HG02981 (cell line): Measurements from ENCODE around the gene TUNAR.

ENCODE experiments used
- ATAC-seq: cut with Tn5 transposase; IDR thresholded peaks from one replicate; pipeline ENCODE4 v1.9.1; 2021; ENCODE audit warnings: mild to moderate bottlenecking, moderate library complexity; ENCODE audit not compliant: unreplicated experiment

The TUNAR gene

GRCh38 chr14:95871531-95871930, 5.1 kb upstream of the TUNAR start:
- ATAC-seq: no peak

- no peak for ATAC-seq
Measured at GRCh38 chr14:95872777-95873176, 3.9 kb upstream of the TUNAR start.

- no peak for ATAC-seq
Measured at GRCh38 chr14:95875831-95876760, 536 bp upstream of the TUNAR start.

DNA sequence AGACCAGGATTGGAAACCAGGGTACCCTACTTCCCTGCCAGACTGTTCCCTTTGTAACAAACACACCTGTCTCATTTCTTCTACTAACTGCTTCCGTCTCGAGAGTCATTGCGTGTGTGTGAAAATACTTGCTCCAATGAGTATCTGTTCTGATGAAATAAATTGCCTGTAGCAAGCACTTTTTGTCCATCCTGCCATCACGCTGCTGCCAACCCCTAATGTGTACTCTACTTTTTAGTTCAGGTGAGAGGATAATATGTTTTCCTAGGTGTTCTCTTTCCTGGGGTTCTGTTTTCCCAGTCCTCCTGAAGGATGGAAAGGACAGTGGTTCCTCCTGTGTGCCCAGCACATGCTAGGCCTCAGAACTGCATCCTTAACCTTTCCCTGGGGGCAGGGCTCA, 1.0 kb downstream of the TUNAR start:
- ATAC-seq: no peak

DNA sequence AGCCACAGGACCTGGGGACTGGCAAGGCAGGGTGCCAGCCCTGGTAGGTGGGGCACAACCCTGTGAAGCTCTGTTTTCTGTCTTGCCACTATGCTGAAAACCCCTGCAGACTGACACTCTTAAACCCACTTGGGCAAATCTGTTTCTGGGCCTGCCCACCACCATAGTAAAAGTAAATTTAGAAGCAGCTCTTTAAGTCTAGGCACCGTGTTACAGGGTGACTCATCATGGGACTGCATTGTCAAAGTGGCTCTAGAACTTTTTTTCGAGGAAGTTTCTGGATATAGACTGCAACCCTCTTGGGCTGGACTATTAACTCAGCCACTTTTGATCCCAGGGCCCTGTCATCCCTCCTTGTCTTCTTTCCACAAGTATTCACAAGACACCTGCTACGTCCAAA, 7.7 kb downstream of the TUNAR start:
- no peak for ATAC-seq

GRCh38 chr14:95885278-95885677, 8.6 kb downstream of the TUNAR start:
- no peak for ATAC-seq

- no peak for ATAC-seq
Measured at GRCh38 chr14:95885866-95886265, 9.2 kb downstream of the TUNAR start.

DNA sequence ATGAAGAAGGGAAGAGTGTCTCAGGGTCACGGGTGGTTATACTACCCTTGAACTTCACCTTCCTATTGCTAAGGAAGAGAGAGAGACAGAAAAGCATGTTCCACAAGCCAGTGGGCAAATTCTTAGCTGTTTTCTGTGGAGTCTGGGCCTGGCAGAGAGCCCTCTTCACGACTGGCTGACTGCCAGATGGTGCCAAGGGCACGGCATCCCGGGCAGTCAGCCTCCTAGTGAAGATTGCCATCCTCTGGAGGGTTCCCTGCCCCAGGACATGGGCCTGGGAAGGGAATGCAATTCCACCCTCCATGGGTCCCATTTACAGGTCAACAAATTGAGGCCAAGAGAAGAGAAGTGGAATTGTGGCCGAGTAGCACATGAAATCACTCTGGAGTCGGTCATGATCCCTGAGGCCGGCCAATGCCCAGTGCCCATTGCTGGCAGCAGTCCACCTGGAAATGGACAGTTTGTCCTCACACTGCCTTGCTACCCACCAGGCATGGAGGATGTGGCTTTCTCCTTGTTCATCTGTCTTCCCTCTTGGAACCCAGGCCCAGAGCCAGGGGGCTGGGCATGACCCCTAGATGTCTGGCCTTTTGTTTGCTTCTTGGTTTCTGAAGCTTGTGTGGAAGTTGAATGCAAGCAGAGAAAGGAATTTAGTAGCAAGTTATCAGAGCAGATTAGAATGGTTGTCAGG, 9.9 kb downstream of the TUNAR start:
- no peak for ATAC-seq

DNA sequence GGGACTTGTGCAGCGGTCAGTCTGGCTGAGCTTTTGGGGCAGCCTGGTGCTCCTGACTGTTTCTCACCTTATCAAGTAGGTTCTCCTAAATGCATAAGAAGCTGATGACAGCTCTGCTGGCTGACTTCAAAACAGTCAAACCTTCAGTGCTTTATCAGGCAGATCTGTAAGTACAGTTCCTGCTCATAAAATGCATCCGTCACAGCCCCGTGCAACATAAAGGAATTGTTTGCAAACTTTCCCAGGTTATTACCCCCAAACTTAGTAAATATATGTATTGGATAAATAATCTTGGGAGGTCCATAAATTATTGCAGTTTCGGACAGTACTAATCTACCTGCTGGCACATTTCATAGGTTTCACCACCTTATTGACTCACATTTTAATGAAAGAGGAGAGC, 10.7 kb downstream of the TUNAR start:
- no peak for ATAC-seq

DNA sequence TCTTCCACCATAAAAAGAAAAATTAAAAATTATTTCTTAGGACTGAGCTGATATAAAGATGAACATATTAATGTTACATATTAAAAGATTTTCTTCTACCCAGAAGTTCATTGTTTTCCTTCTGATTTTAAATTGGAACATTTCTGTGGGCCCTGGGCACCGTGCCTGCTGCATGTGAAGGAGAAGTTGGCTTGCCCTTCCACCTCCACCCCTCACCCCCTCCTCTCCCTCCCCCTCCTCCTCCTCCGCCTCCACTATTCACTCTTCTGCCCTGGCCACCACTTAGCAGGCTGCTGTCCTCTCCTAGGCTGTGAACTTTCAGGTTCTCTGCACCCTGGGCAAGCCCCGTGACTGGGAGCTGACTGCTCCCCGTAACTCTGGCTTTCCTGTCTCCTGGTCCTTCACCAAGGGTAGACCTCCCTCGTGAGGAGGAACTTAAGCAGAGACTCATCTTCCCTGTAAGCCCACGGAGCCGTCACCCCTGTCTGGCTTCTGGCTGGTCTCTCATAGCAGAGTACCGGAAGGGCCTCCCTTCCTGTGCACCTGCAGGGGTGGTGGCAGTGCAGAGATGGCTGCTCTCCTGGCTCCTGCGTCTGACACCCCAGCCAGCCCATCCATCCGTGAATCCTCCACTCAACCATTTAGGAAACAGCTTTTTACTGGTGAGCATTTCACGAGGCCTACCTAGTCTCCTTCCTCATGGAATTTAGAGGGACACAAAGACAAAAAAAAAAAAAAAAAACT, 12.8 kb downstream of the TUNAR start:
- ATAC-seq: no peak

GRCh38 chr14:95891742-95892141, 15.1 kb downstream of the TUNAR start:
- ATAC-seq: no peak

DNA sequence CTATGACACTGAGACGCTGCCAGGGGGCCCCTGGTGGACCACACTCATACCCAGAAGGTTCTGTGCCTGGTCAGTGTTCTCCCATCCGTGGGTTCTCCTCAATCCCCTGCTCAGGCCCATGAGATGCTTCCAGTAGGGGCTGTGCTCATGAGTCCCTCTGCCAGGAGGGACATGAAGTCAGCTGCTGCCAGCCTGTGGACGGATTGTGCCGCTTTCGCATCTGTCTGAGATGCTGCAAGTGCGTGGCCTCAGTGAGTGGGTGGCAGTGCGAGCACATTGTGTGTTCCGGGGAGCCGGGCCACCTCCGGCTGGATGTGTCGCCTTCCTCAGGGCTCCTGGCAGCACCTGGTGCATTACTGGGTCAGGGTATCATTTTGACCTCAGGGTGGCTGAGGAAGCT, 15.5 kb downstream of the TUNAR start:
- ATAC-seq: no peak

GRCh38 chr14:95895720-95896119, 19.1 kb downstream of the TUNAR start:
- no peak for ATAC-seq

DNA sequence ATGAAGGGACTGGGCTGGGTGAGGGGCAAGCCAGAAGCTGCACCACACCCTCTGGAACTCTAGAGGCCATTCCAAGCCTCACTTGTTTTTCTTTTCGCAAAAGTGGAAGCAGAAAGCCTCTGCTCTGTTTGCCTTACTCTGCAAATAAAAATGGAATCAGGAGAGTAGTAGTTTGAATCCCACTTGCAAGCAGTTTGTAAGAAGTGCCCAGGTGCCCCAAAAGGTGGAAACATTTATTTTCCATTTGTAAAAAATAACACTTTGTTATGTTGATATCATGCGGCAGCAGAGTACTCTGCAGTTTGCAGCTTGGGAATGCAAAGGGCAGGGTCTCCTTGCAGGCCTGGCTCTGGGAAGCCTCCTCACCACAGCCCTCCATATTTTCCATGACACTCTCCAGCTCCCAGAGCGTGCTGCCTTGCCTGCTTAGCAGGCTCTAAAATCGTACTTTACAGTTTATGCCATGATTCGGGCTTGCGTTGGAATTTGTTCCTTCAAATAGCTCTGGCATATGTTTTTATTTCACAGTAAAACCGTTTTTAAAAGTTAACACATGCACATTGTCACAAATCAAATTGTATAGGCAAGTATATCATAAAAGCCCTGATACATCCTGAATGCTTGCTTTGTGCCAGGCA, 20.0 kb downstream of the TUNAR start:
- ATAC-seq: no peak

- no peak for ATAC-seq
Measured at GRCh38 chr14:95897280-95897679, 20.6 kb downstream of the TUNAR start.

DNA sequence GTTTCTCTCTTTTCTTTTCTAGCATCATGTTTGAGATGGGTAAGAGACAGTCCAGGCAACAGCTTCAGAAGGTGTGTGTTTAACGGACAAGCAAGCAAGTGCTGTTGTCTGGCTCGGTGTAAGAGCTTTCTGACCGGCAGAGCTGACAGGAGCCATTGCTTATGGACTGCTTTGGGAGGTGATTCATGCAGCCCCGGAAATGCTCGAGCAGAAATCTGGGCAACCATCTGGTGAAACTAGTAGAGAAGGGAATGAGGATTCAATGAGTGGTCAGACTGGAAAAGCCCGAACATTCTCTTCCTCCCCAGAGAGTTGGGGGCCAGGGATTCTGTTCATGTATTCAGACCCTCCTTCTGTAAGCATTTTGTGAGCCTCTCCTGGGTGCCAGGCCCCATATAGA, 24.4 kb downstream of the TUNAR start:
- ATAC-seq: no peak

DNA sequence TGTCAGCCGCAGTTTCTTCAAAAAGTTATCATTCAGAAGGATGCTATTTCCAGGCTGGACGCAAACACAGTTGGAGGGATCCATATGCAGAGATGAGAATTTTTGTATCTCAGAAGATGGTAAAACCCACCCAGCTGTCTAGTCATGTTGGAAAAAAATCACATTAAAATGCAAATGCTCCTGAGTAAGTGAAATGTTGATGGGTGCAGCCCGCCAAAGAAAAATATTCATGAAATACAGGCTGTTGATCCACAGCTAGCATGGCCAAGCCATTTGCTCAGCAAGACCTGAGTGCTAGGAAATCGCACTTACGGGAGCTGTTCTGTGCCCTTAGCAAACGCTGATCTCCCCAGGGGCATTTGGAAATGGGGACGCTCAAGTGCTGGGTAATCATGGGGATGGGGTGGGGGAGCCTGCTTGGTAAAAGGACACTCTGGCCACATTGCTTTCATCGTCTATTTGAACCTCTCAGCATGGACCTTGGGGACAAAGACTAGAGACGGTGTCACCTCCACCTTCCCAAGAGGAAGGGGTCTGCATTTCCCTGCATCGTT, 25.7 kb downstream of the TUNAR start:
- ATAC-seq: no peak

DNA sequence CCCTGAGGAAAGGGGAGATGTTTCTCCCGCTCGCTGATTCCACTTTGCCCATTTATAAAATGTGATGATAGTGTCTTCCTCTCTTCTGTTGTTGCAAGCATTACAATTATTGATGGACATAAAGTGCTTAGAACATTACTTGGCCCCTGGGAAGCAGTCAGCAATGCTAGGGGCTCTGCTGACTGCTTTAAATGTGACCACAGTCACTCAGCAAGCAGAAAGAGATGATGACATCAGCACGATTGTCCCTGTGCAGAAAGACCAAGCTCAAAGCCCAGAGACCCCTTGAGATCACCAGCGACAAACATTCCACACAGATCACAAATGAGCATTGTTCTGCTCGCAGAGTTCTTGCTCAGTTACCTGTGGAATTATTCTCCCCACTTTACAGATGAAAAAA, 26.5 kb downstream of the TUNAR start:
- ATAC-seq: no peak

GRCh38 chr14:95903616-95904107, 27.0 kb downstream of the TUNAR start:
- no peak for ATAC-seq

DNA sequence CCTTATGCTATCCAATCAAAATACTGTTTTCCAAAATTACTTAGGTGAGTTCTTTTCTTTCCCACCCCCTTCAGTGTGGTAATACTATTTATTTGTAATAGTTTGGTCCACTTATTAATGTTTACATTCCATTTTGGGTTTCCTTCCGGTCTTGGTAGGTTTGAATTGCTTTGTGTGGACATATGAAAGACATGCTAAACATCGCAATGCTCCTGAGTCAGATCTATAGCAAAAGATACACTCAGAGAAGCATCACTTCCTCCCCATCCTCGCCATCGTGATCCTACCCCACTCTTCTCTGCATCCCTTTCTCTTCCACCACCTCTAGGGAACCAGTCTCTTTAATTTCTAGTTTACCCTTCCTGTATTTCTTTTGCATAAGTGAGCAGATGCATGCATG, 30.0 kb downstream of the TUNAR start:
- no peak for ATAC-seq

DNA sequence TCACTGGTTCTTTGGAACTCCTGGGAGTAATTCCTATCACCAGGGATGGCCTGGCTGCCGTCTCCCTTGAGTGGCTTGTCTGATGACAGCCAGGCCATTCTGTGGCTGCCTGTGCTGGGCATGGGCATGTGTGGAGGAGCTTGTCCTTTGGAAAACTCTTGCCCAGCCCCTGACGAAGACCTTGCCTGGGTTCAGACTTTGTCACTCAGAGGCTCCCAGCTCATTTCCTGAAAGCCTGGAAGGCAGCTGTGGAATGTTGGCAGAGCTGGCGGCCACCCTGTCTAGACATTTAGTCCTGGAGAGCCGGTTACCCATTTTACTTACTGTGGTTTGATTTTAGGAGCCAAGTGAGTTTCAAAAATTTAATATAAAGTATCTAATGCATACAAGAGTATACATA, 34.0 kb downstream of the TUNAR start:
- ATAC-seq: no peak
